ENCODE results near the gene UBE2Q1. TPM values are rescaled to one million over a fixed set of nuclear protein-coding genes. Genes with fewer than 3 reads are reported as not detected.

UBE2Q1 gene
- total RNA-seq, 1 experiment from 2014 or later = 64.8 TPM

GRCh38 chr1:154571244-154571963 lies 12.9 kb upstream of the UBE2Q1 start:
- DNase-seq = no peak
- H3K36me3 ChIP-seq (replicated peaks; ENCODE audit: control insufficient read depth, insufficient read depth, low read length) = no peaks in the 10 kb centered on the region
- no peak overlapping the region for H3K4me3 ChIP-seq (ENCODE audit: insufficient read depth, low read depth, low read length)
- peaks cover 7% of the 10 kb centered on the region; the same call in 1 of the 2 replicates for H3K27me3 ChIP-seq (ENCODE audit: control insufficient read depth, insufficient read depth, low read length)

DNA sequence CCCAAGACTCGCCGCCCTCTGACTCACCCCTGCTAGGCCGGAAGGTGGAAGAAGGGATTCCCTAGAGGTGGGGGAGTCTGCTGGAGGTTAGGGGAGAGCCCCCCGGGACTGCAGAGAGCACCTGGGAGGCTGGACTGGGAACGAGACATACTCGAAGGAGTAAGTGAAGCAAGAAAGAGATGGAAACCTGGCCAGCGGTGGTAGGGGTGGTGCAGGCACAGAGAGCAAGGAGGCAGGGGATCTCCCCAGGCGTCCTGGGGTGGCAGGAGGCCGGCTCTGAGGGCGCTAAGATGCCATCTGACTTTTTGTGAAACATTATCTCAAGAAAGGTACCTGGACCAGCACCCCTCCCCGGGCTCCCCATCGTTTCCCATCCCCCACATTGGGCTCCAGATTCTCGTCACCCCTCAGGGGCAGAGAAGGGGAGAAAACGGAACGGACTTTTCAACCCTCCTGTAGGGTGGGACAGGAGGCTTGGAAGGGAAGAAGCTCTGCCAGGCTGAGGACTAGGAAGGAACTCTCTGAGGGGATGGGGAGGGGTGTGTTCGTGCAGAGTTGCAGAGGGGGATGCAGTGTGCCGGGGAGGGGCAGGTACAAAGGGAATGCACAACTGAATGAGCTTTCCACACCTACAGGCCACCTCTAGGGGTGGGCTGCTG lies 9.8 kb upstream of the UBE2Q1 start:
- Histone ChIP-seq H3K27me3 (ENCODE audit: control insufficient read depth, insufficient read depth, low read length) (peaks cover 7% of the 10 kb centered on the region; the same call in 1 of the 2 replicates), H3K4me3 (ENCODE audit: insufficient read depth, low read depth, low read length) (peak overlapping the region; percentile 33), H3K36me3 (replicated peaks; ENCODE audit: control insufficient read depth, insufficient read depth, low read length) (no peaks in the 10 kb centered on the region)
- no peak for DNase-seq

DNA sequence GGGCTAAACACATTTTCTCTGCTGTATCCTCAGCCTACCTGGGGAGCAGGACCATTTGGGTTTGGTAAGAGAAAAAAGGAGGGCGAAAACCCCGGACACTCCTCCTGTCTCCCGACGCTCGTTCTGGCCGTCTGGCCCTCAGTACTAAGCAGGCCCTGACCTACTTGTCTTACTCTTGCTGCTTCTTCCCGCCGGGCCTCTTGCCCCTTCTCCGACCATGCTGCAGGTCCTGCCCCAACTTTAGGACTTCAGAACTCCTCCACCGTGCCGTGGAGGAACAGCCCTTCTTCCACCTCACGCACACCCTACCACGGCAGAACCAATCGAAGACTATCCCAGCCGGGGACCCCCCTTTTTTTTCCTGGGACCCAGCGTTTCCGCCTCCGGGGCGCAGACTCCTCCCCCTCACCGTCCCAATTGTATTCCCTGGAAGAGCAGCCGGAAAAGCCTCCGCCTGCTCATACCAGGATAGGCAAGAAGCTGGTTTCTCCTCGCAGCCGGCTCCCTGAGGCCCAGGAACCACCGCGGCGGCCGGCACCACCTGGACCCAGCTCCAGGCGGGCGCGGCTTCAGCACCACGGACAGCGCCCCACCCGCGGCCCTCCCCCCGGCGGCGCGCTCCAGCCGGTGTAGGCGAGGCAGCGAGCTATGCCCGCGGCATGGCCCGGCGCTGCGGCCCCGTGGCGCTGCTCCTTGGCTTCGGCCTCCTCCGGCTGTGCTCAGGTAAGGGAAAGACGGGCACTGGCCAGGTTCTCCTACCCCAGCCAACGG lies 9.1 kb upstream of the UBE2Q1 start, which contains the start of gene CHRNB2:
Gene CHRNB2, plus strand, starts transcription at position 393 of the 771 bp plus-strand sequence. Its CDS starts 267 bp downstream, at position 660.
- peak; percentile 99 for DNase-seq
- Histone ChIP-seq H3K27me3 (ENCODE audit: control insufficient read depth, insufficient read depth, low read length) (peaks cover 7% of the 10 kb centered on the region; the same call in 1 of the 2 replicates), H3K4me3 (ENCODE audit: insufficient read depth, low read depth, low read length) (peak within 1 kb of the TSS; percentile 54), H3K36me3 (replicated peaks; ENCODE audit: control insufficient read depth, insufficient read depth, low read length) (no peaks in the 10 kb centered on the region)

DNA sequence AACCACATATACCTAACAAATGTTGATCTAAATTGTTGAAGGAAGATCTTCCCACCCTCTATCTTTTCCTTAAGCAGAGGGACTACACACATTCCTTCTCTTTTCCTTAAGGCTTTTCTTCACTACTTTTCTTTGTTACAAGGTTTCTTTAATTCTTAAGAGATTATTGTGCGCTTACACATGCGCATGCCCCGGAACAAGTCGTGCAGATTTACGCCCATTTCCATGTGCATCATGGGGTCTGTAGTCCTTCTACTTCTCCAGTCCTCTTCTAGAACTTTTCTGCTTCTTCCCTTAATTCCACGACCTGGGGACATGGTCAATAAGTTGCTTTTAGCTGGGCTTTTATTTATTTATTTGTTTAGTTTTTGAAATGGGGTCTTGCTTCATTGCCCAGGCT lies 7.4 kb upstream of the UBE2Q1 start:
- H3K27me3 ChIP-seq (ENCODE audit: control insufficient read depth, insufficient read depth, low read length) = peaks cover 7% of the 10 kb centered on the region; the same call in 1 of the 2 replicates
- DNase-seq = no peak
- no peaks in the 10 kb centered on the region for H3K36me3 ChIP-seq (replicated peaks; ENCODE audit: control insufficient read depth, insufficient read depth, low read length)
- no peak overlapping the region for H3K4me3 ChIP-seq (ENCODE audit: insufficient read depth, low read depth, low read length)

DNA sequence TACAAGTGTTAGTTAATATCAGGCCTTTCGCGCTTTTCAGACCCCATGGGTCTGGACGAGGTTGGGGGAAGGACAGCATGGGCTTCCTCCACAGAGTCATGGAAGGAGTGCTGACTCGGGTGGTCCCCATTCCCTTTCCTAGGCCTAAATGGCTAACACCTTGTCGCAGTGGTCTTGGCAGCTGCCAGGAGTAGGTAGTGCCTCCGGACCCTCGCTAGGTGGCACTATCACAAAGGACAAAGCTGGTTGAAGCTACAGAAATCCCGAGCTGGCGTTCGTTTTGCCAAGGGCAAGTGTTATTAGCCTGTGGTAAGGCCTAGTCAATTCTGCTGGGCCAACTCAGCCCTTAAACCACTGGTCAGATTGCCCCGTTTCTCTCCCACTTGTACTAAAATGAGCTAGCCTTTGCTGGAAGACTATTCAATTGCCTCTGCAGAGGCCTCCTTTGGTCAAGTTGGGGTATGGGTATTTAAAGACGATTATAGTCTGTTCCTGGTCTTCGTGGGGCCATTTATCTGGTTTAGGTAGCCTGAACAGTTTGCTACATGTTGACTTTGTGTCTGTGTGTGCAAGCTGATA lies 1.1 kb upstream of the UBE2Q1 start:
- Histone ChIP-seq H3K36me3 (replicated peaks; ENCODE audit: control insufficient read depth, insufficient read depth, low read length) (peaks cover 13% of the 10 kb centered on the region), H3K4me3 (ENCODE audit: insufficient read depth, low read depth, low read length) (peak overlapping the region; percentile 88), H3K27me3 (ENCODE audit: control insufficient read depth, insufficient read depth, low read length) (no peaks in the 10 kb centered on the region; the same call in 1 of the 2 replicates)
- peak; percentile 87 for DNase-seq

DNA sequence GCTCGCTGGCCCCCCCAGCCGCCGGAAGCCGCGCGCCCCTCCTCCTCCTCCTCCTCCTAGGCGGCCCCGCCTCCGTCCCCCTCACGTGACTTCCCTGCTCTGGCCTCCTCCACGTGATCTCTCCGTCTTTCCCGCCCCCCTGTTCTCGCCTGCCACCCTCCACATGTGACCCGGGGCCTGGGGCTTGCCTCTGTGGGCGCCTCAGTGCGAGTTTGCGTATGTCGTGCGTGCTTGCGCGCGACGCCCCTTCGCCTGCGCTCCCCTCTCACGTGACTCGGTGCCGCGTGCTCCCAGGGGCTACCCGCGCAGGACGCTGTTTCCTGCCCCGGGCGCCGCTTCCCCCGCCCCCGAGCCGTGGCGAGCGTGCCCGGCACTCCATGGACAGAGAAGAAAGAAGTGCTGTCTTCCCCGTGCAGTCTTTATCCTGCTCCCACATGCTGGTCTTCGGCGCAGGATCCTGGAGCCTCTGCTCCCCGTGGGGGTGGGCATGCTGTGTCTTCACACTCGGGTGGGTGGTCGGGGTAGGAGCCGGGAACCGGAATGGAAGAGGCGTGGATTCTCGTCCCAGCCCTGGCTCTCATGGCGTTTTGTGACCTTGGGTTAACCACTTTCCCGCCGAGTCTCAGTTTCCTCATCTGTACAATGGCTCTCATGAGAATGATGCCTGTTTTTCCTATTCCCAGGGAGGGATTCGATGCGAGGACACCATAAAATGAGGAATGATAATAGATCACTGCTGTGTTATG lies 431 bp upstream of the UBE2Q1 start:
- peaks cover 20% of the 10 kb centered on the region for H3K36me3 ChIP-seq (replicated peaks; ENCODE audit: control insufficient read depth, insufficient read depth, low read length)
- H3K4me3 ChIP-seq (ENCODE audit: insufficient read depth, low read depth, low read length) = peak overlapping the region; percentile 88
- H3K27me3 ChIP-seq (ENCODE audit: control insufficient read depth, insufficient read depth, low read length) = no peaks in the 10 kb centered on the region
- peak; percentile 98 for DNase-seq

- Histone ChIP-seq H3K4me3 (ENCODE audit: insufficient read depth, low read depth, low read length) (peak overlapping the region; percentile 88), H3K27me3 (ENCODE audit: control insufficient read depth, insufficient read depth, low read length) (no peaks in the 10 kb centered on the region), H3K36me3 (replicated peaks; ENCODE audit: control insufficient read depth, insufficient read depth, low read length) (peaks cover 35% of the 10 kb centered on the region)
- no peak for DNase-seq
Measured at GRCh38 chr1:154557248-154557938, 1.1 kb downstream of the UBE2Q1 start.

- H3K4me3 ChIP-seq (ENCODE audit: insufficient read depth, low read depth, low read length) = no peak overlapping the region
- peaks cover 45% of the 10 kb centered on the region for H3K36me3 ChIP-seq (replicated peaks; ENCODE audit: control insufficient read depth, insufficient read depth, low read length)
- peak; percentile 60 for DNase-seq
Measured at GRCh38 chr1:154556422-154556821, 2.0 kb downstream of the UBE2Q1 start.

DNA sequence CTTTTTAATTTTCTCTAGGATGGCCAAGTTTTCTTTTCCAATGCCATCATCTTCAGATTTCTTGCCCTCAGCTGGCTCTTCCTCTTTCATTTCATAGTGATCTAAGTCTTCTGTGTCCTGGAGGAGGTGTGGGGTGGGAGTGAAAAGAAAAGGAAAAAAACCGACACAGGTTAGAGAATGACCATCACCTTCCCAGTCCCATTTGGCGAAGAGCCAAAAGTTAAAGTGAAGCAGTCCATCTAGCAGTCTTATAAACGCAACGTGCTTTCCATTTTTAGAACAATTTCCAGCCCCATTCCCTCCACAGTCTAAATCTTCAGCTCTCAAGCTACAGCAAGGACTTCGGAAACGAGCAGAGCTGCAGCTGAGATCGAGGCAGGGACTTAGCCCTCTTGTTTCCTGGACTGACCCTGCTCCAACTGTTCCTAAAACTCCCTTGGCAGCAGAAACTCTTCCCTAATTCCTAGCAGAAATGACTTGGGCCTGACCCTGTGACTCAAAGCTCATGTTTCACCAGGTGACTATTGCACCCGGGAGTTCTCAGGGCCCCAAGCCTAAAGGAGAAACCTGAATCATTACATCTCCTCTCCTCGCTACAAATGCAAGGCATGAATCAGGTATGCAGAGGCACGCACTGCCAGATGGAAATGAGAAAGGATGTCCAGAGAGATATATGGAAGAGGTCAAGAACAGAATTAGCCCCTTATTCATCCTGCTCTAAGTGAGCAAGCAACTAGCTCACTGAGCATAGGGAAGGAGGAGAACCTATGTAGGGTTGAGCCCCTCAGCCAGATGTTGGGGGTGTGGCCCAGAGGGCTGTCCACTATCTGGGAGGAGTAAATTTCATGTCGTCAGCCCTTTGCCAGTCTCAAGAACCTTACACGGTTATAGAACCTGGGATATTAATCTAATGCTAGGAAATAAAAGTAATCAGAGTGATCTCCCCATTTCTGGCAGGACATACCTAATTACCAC lies 5.1 kb downstream of the UBE2Q1 start:
- no peaks in the 10 kb centered on the region for H3K27me3 ChIP-seq (ENCODE audit: control insufficient read depth, insufficient read depth, low read length)

More at GRCh38 chr1:154556422-154556821, 2.0 kb downstream of the UBE2Q1 start:
- H3K27me3 ChIP-seq (ENCODE audit: control insufficient read depth, insufficient read depth, low read length) = no peaks in the 10 kb centered on the region

GRCh38 chr1:154552036-154552435 lies 6.4 kb downstream of the UBE2Q1 start:
- H3K27me3 ChIP-seq (ENCODE audit: control insufficient read depth, insufficient read depth, low read length) = no peaks in the 10 kb centered on the region
- H3K36me3 ChIP-seq (replicated peaks; ENCODE audit: control insufficient read depth, insufficient read depth, low read length) = peaks cover 61% of the 10 kb centered on the region
- no peak for DNase-seq
- H3K4me3 ChIP-seq (ENCODE audit: insufficient read depth, low read depth, low read length) = no peak overlapping the region

More for the DNA sequence above, 5.1 kb downstream of the UBE2Q1 start:
- Histone ChIP-seq H3K4me3 (ENCODE audit: insufficient read depth, low read depth, low read length) (no peak overlapping the region), H3K36me3 (replicated peaks; ENCODE audit: control insufficient read depth, insufficient read depth, low read length) (peaks cover 61% of the 10 kb centered on the region)
- DNase-seq = no peak

GRCh38 chr1:154551474-154551873 lies 7.0 kb downstream of the UBE2Q1 start:
- no peak for DNase-seq
- no peaks in the 10 kb centered on the region for H3K27me3 ChIP-seq (ENCODE audit: control insufficient read depth, insufficient read depth, low read length)
- H3K36me3 ChIP-seq (replicated peaks; ENCODE audit: control insufficient read depth, insufficient read depth, low read length) = peaks cover 61% of the 10 kb centered on the region
- no peak overlapping the region for H3K4me3 ChIP-seq (ENCODE audit: insufficient read depth, low read depth, low read length)

GRCh38 chr1:154550657-154551056 lies 7.8 kb downstream of the UBE2Q1 start:
- no peaks in the 10 kb centered on the region for H3K27me3 ChIP-seq (ENCODE audit: control insufficient read depth, insufficient read depth, low read length)
- peaks cover 59% of the 10 kb centered on the region for H3K36me3 ChIP-seq (replicated peaks; ENCODE audit: control insufficient read depth, insufficient read depth, low read length)
- H3K4me3 ChIP-seq (ENCODE audit: insufficient read depth, low read depth, low read length) = no peak overlapping the region
- DNase-seq = no peak

Measured in H7 (cell line).